Prostate gland (tissue), 2 donors: ENCODE results near the gene BAHD1.

Source experiments
- POLR2A ChIP-seq: fragments of 450-650 bp; IDR thresholded peaks from one replicate; pipeline ENCODE4 v1.6.1; 2016; ENCODE audit warnings: antibody characterized with exemption, mild to moderate bottlenecking
- POLR2AphosphoS5 ChIP-seq: sonication (generic); formaldehyde crosslinking; IDR thresholded peaks from one replicate; pipeline ENCODE4 v1.6.1; 2017; ENCODE audit warnings: antibody characterized with exemption
- TF ChIP-seq, protein P1 (sequence below), 4 experiments: fragments of 200-600 bp in 2 of 4; fragments of 450-650 bp in 2 of 4; sonication (generic) in 2 of 4; IDR thresholded peaks; 1 replicate in 3 of 4; 2 replicates in 1 of 4; pipeline ENCODE4 v1.5.1; 2016 to 2019; ENCODE audit warnings: antibody characterized with exemption in 4 of 4, mild to moderate bottlenecking in 2 of 4, moderate library complexity in 2 of 4

GRCh38 chr15:40430271-40430805 lies 10.4 kb upstream of the BAHD1 start:
- TF ChIP-seq, protein P1, sequence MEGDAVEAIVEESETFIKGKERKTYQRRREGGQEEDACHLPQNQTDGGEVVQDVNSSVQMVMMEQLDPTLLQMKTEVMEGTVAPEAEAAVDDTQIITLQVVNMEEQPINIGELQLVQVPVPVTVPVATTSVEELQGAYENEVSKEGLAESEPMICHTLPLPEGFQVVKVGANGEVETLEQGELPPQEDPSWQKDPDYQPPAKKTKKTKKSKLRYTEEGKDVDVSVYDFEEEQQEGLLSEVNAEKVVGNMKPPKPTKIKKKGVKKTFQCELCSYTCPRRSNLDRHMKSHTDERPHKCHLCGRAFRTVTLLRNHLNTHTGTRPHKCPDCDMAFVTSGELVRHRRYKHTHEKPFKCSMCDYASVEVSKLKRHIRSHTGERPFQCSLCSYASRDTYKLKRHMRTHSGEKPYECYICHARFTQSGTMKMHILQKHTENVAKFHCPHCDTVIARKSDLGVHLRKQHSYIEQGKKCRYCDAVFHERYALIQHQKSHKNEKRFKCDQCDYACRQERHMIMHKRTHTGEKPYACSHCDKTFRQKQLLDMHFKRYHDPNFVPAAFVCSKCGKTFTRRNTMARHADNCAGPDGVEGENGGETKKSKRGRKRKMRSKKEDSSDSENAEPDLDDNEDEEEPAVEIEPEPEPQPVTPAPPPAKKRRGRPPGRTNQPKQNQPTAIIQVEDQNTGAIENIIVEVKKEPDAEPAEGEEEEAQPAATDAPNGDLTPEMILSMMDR (IDR thresholded peaks at IDR 0.05) = no peak
- no peak for TF ChIP-seq POLR2A
- no peak for TF ChIP-seq POLR2AphosphoS5
